Suprapubic skin (tissue), 3 donors: Measurements from ENCODE around the gene HIVEP1.

Experiments used
- CTCF ChIP-seq, 2 donors: fragments of 200-600 bp in 1 of 2; fragments of 450-650 bp in 1 of 2; sonication (generic) in 1 of 2; IDR thresholded peaks; one replicate each; pipeline ENCODE4 v1.5.1; 2016 to 2019; ENCODE audit warnings: antibody characterized with exemption in 2 of 2, mild to moderate bottlenecking in 1 of 2, moderate library complexity in 1 of 2
- POLR2AphosphoS5 ChIP-seq, 3 donors: sonication (generic); formaldehyde crosslinking; IDR thresholded peaks; one replicate each; pipeline ENCODE4 v1.6.1; 2017; ENCODE audit warnings: antibody characterized with exemption in 3 of 3

GRCh38 chr6:12094689-12095088 lies 82.6 kb downstream of the HIVEP1 start:
- TF ChIP-seq CTCF (IDR thresholded peaks at IDR 0.05), result no peak
- TF ChIP-seq POLR2AphosphoS5 (IDR thresholded peaks at IDR 0.05), result no peak
